Measurements from ENCODE around the gene UNC119B.
A peak's percentile ranks its signal among the peaks of the same experiment; 100 is the strongest.
"Not testable (repeated sequence)": the region's sequence is repeated elsewhere in the genome, so short reads cannot be mapped to it uniquely, and the experiment has no call there.

The UNC119B gene

GRCh38 chr12:120710031-120710804 lies at the start of gene UNC119B:
Gene UNC119B, plus strand, starts transcription at chr12:120710458. Its CDS starts 17 bp downstream, at chr12:120710475.
- H3K9me3 ChIP-seq (ENCODE audit: control insufficient read depth, insufficient read depth, low read length) = no peaks in the 10 kb centered on the region
- peaks cover 6% of the 10 kb centered on the region; the same call in 1 of the 2 replicates for H3K4me1 ChIP-seq (ENCODE audit: insufficient read depth, low read length)
- 0 out of 2 replicates have a peak, but pooled peaks cover 4% of the 10 kb centered on the region for H3K36me3 ChIP-seq (ENCODE audit: insufficient read depth, low read length)
- peak within 1 kb of the TSS; percentile 93 for H3K9ac ChIP-seq (ENCODE audit: low read depth, low read length)

GRCh38 chr12:120661432-120661831 lies 48.8 kb upstream of the UNC119B start:
- H3K4me1 ChIP-seq (ENCODE audit: insufficient read depth, low read length) = no peaks in the 10 kb centered on the region
- H3K36me3 ChIP-seq (ENCODE audit: insufficient read depth, low read length) = no peaks in the 10 kb centered on the region
- no peak overlapping the region for H3K9ac ChIP-seq (ENCODE audit: low read depth, low read length)
- no peaks in the 10 kb centered on the region for H3K9me3 ChIP-seq (ENCODE audit: control insufficient read depth, insufficient read depth, low read length)

GRCh38 chr12:120662879-120663278 lies 47.4 kb upstream of the UNC119B start:
- no peaks in the 10 kb centered on the region for H3K36me3 ChIP-seq (ENCODE audit: insufficient read depth, low read length)
- H3K9ac ChIP-seq (ENCODE audit: low read depth, low read length) = no peak overlapping the region
- 0 out of 2 replicates have a peak, but pooled peaks cover under 1% of the 10 kb centered on the region for H3K4me1 ChIP-seq (ENCODE audit: insufficient read depth, low read length)
- no peaks in the 10 kb centered on the region for H3K9me3 ChIP-seq (ENCODE audit: control insufficient read depth, insufficient read depth, low read length)

- Histone ChIP-seq H3K4me1 (ENCODE audit: insufficient read depth, low read length) (0 out of 2 replicates have a peak, but pooled peaks cover 5% of the 10 kb centered on the region), H3K9ac (ENCODE audit: low read depth, low read length) (no peak overlapping the region), H3K9me3 (ENCODE audit: control insufficient read depth, insufficient read depth, low read length) (no peaks in the 10 kb centered on the region), H3K36me3 (ENCODE audit: insufficient read depth, low read length) (no peaks in the 10 kb centered on the region)
Measured at GRCh38 chr12:120663741-120664140, 46.5 kb upstream of the UNC119B start.

- peaks cover 18% of the 10 kb centered on the region for H3K4me1 ChIP-seq (ENCODE audit: insufficient read depth, low read length)
- no peaks in the 10 kb centered on the region for H3K36me3 ChIP-seq (ENCODE audit: insufficient read depth, low read length)
- H3K9ac ChIP-seq (ENCODE audit: low read depth, low read length) = no peak overlapping the region
- H3K9me3 ChIP-seq (ENCODE audit: control insufficient read depth, insufficient read depth, low read length) = no peaks in the 10 kb centered on the region
Measured at GRCh38 chr12:120666571-120667390, 43.5 kb upstream of the UNC119B start.

- H3K9ac ChIP-seq (ENCODE audit: low read depth, low read length) = no peak overlapping the region
Measured at GRCh38 chr12:120668091-120668867, 42.0 kb upstream of the UNC119B start.

GRCh38 chr12:120668868-120669840 lies 41.1 kb upstream of the UNC119B start:
- H3K36me3 ChIP-seq (ENCODE audit: insufficient read depth, low read length) = no peaks in the 10 kb centered on the region
- H3K9me3 ChIP-seq (ENCODE audit: control insufficient read depth, insufficient read depth, low read length) = no peaks in the 10 kb centered on the region
- H3K4me1 ChIP-seq (ENCODE audit: insufficient read depth, low read length) = peaks cover 18% of the 10 kb centered on the region
- H3K9ac ChIP-seq (ENCODE audit: low read depth, low read length) = peak overlapping the region; percentile 33

More at GRCh38 chr12:120668091-120668867, 42.0 kb upstream of the UNC119B start:
- H3K36me3 ChIP-seq (ENCODE audit: insufficient read depth, low read length) = no peaks in the 10 kb centered on the region
- peaks cover 18% of the 10 kb centered on the region for H3K4me1 ChIP-seq (ENCODE audit: insufficient read depth, low read length)
- no peaks in the 10 kb centered on the region for H3K9me3 ChIP-seq (ENCODE audit: control insufficient read depth, insufficient read depth, low read length)

- H3K9ac ChIP-seq (ENCODE audit: low read depth, low read length); H3K36me3 ChIP-seq (ENCODE audit: insufficient read depth, low read length); H3K9me3 ChIP-seq (ENCODE audit: control insufficient read depth, insufficient read depth, low read length): not testable (repeated sequence)
- peaks cover 18% of the 10 kb centered on the region for H3K4me1 ChIP-seq (ENCODE audit: insufficient read depth, low read length)
Measured at GRCh38 chr12:120670237-120670636, 40.0 kb upstream of the UNC119B start.

GRCh38 chr12:120670667-120671066 lies 39.6 kb upstream of the UNC119B start:
- Histone ChIP-seq H3K9ac (ENCODE audit: low read depth, low read length) (no peak overlapping the region), H3K9me3 (ENCODE audit: control insufficient read depth, insufficient read depth, low read length) (no peaks in the 10 kb centered on the region), H3K4me1 (ENCODE audit: insufficient read depth, low read length) (peaks cover 18% of the 10 kb centered on the region), H3K36me3 (ENCODE audit: insufficient read depth, low read length) (no peaks in the 10 kb centered on the region)

GRCh38 chr12:120674097-120674636 lies 36.1 kb upstream of the UNC119B start:
- no peaks in the 10 kb centered on the region for H3K36me3 ChIP-seq (ENCODE audit: insufficient read depth, low read length)
- peaks cover 10% of the 10 kb centered on the region for H3K4me1 ChIP-seq (ENCODE audit: insufficient read depth, low read length)
- H3K9ac ChIP-seq (ENCODE audit: low read depth, low read length) = no peak overlapping the region
- H3K9me3 ChIP-seq (ENCODE audit: control insufficient read depth, insufficient read depth, low read length) = no peaks in the 10 kb centered on the region

GRCh38 chr12:120677765-120678473 lies 32.3 kb upstream of the UNC119B start:
- Histone ChIP-seq H3K9me3 (ENCODE audit: control insufficient read depth, insufficient read depth, low read length) (no peaks in the 10 kb centered on the region), H3K9ac (ENCODE audit: low read depth, low read length) (no peak overlapping the region), H3K36me3 (ENCODE audit: insufficient read depth, low read length) (no peaks in the 10 kb centered on the region), H3K4me1 (ENCODE audit: insufficient read depth, low read length) (0 out of 2 replicates have a peak, but pooled peaks cover 5% of the 10 kb centered on the region)

- H3K9me3 ChIP-seq (ENCODE audit: control insufficient read depth, insufficient read depth, low read length) = no peaks in the 10 kb centered on the region
- no peaks in the 10 kb centered on the region for H3K36me3 ChIP-seq (ENCODE audit: insufficient read depth, low read length)
- 0 out of 2 replicates have a peak, but pooled peaks cover 5% of the 10 kb centered on the region for H3K4me1 ChIP-seq (ENCODE audit: insufficient read depth, low read length)
- no peak overlapping the region for H3K9ac ChIP-seq (ENCODE audit: low read depth, low read length)
Measured at GRCh38 chr12:120678572-120678971, 31.7 kb upstream of the UNC119B start.
